Osteocyte (in vitro differentiated cells): ENCODE results near the gene ALDOB. TPM values are rescaled to one million over a fixed set of nuclear protein-coding genes. Genes with fewer than 3 reads are reported as not detected.

Experiments
- DNase-seq: peaks from one replicate; pipeline ENCODE4 v3.0.0; 2021; ENCODE audit warnings: mixed read lengths; ENCODE audit not compliant: unreplicated experiment; ENCODE audit errors: extremely low spot score
- H3K27ac Mint-ChIP-seq: one replicate; pipeline ENCODE4 v1.8.0; 2021; ENCODE audit warnings: mild to moderate bottlenecking, mixed read lengths; ENCODE audit not compliant: unreplicated experiment
- H3K27me3 Mint-ChIP-seq: one replicate; pipeline ENCODE4 v1.8.0; 2021; ENCODE audit warnings: mixed read lengths; ENCODE audit not compliant: unreplicated experiment
- H3K36me3 Mint-ChIP-seq: one replicate; pipeline ENCODE4 v1.8.0; 2021; ENCODE audit warnings: mixed read lengths; ENCODE audit not compliant: unreplicated experiment
- H3K4me1 Mint-ChIP-seq: one replicate; pipeline ENCODE4 v1.8.0; 2021; ENCODE audit warnings: mixed read lengths; ENCODE audit not compliant: unreplicated experiment
- H3K4me3 Mint-ChIP-seq: one replicate; pipeline ENCODE4 v1.8.0; 2021; ENCODE audit warnings: mild to moderate bottlenecking, moderate library complexity, mixed read lengths; ENCODE audit not compliant: unreplicated experiment
- H3K9me3 Mint-ChIP-seq: one replicate; pipeline ENCODE4 v1.8.0; 2021; ENCODE audit warnings: mixed read lengths; ENCODE audit not compliant: unreplicated experiment
- CTCF ChIP-seq: fragments of 200-600 bp; sonication (generic); IDR thresholded peaks from 2 replicates; pipeline ENCODE4 v1.5.0; 2021; ENCODE audit warnings: antibody characterized with exemption, mild to moderate bottlenecking, moderate library complexity
- total RNA-seq: library from RNA; stranded (reverse); gene quantifications from 2 replicates; pipeline ENCODE4 v1.2.1, GENCODE V29; 2021

ALDOB gene
- total RNA-seq, 1 donor from 2014 or later: not detected

- Mint-ChIP-seq H3K27me3 (no peaks in the 10 kb centered on the region), H3K27ac (no peak overlapping the region), H3K36me3 (peaks cover 31% of the 10 kb centered on the region), H3K4me3 (no peak overlapping the region), H3K9me3 (peaks cover 49% of the 10 kb centered on the region), H3K4me1 (peaks cover 10% of the 10 kb centered on the region)
- TF ChIP-seq CTCF: no peak
- no peak for DNase-seq
Measured at GRCh38 chr9:101415578-101415977, 20.0 kb downstream of the ALDOB start.

- Mint-ChIP-seq H3K36me3 (peaks cover 32% of the 10 kb centered on the region), H3K9me3 (peaks cover 53% of the 10 kb centered on the region), H3K27me3 (no peaks in the 10 kb centered on the region), H3K27ac (no peak overlapping the region), H3K4me3 (no peak overlapping the region), H3K4me1 (peaks cover 10% of the 10 kb centered on the region)
- DNase-seq: no peak
- no peak for TF ChIP-seq CTCF
Measured at GRCh38 chr9:101414839-101415238, 20.7 kb downstream of the ALDOB start.

- peaks cover 81% of the 10 kb centered on the region for H3K36me3 Mint-ChIP-seq
- H3K9me3 Mint-ChIP-seq: peaks cover 64% of the 10 kb centered on the region
- TF ChIP-seq CTCF: no peak
- no peak overlapping the region for H3K4me3 Mint-ChIP-seq
- no peak overlapping the region for H3K27ac Mint-ChIP-seq
- no peak for DNase-seq
- no peaks in the 10 kb centered on the region for H3K27me3 Mint-ChIP-seq
- H3K4me1 Mint-ChIP-seq: no peaks in the 10 kb centered on the region
Measured at GRCh38 chr9:101409079-101409477, 26.5 kb downstream of the ALDOB start.

GRCh38 chr9:101408374-101409078, 27.0 kb downstream of the ALDOB start:
- no peak for DNase-seq
- Mint-ChIP-seq H3K4me1 (no peaks in the 10 kb centered on the region), H3K27me3 (no peaks in the 10 kb centered on the region), H3K9me3 (peaks cover 65% of the 10 kb centered on the region), H3K36me3 (peaks cover 82% of the 10 kb centered on the region), H3K27ac (no peak overlapping the region), H3K4me3 (no peak overlapping the region)
- no peak for TF ChIP-seq CTCF

- peaks cover 28% of the 10 kb centered on the region for H3K4me1 Mint-ChIP-seq
- H3K27me3 Mint-ChIP-seq: no peaks in the 10 kb centered on the region
- peaks cover 62% of the 10 kb centered on the region for H3K9me3 Mint-ChIP-seq
- peaks cover 82% of the 10 kb centered on the region for H3K36me3 Mint-ChIP-seq
- no peak overlapping the region for H3K4me3 Mint-ChIP-seq
- DNase-seq: no peak
- TF ChIP-seq CTCF: no peak
- no peak overlapping the region for H3K27ac Mint-ChIP-seq
Measured at GRCh38 chr9:101403516-101404285, 31.9 kb downstream of the ALDOB start.
